ENCODE results near the gene GALNT10.

GALNT10 gene

GRCh38 chr5:154236536-154237375 lies 46.2 kb downstream of the GALNT10 start:
- DNase-seq: no peak

GRCh38 chr5:154237376-154237743 lies 46.8 kb downstream of the GALNT10 start:
- no peak for DNase-seq

GRCh38 chr5:154237946-154238345 lies 47.4 kb downstream of the GALNT10 start:
- no peak for DNase-seq

GRCh38 chr5:154238776-154239481 lies 48.4 kb downstream of the GALNT10 start:
- DNase-seq: no peak

GRCh38 chr5:154240595-154240994 lies 50.1 kb downstream of the GALNT10 start:
- DNase-seq: no peak

- no peak for DNase-seq
These were observed 50.5 kb downstream of the GALNT10 start for GRCh38 chr5:154241021-154241420.

GRCh38 chr5:154242442-154242841 lies 51.9 kb downstream of the GALNT10 start:
- no peak for DNase-seq

- DNase-seq: no peak
These were observed 52.4 kb downstream of the GALNT10 start for GRCh38 chr5:154242964-154243376.

GRCh38 chr5:154243736-154244135 lies 53.2 kb downstream of the GALNT10 start:
- no peak for DNase-seq

GRCh38 chr5:154244476-154244875 lies 53.9 kb downstream of the GALNT10 start:
- DNase-seq: no peak

GRCh38 chr5:154248691-154249090 lies 58.2 kb downstream of the GALNT10 start:
- no peak for DNase-seq

GRCh38 chr5:154249826-154250225 lies 59.3 kb downstream of the GALNT10 start:
- DNase-seq: no peak

GRCh38 chr5:154251529-154251928 lies 61.0 kb downstream of the GALNT10 start:
- DNase-seq: no peak

- DNase-seq: no peak
These were observed 63.3 kb downstream of the GALNT10 start for GRCh38 chr5:154253807-154254206.

- no peak for DNase-seq
These were observed 64.4 kb downstream of the GALNT10 start for GRCh38 chr5:154254896-154255295.

GRCh38 chr5:154257046-154257445 lies 66.5 kb downstream of the GALNT10 start:
- no peak for DNase-seq

GRCh38 chr5:154258531-154259217 lies 68.1 kb downstream of the GALNT10 start:
- DNase-seq: no peak

GRCh38 chr5:154260224-154260927 lies 69.8 kb downstream of the GALNT10 start:
- DNase-seq: no peak

- no peak for DNase-seq
These were observed 71.8 kb downstream of the GALNT10 start for GRCh38 chr5:154262342-154262741.

GRCh38 chr5:154264549-154265196 lies 74.1 kb downstream of the GALNT10 start:
- DNase-seq: no peak

GRCh38 chr5:154265197-154265773 lies 74.8 kb downstream of the GALNT10 start:
- DNase-seq: no peak

- no peak for DNase-seq
These were observed 77.0 kb downstream of the GALNT10 start for GRCh38 chr5:154267516-154267915.
